Dermis blood vessel endothelial cell (primary cell): ENCODE data around the gene TSPAN12. TPM values are rescaled to one million over a fixed set of nuclear protein-coding genes. Genes with fewer than 3 reads are reported as not detected.
"Not testable (repeated sequence)": the region's sequence is repeated elsewhere in the genome, so short reads cannot be mapped to it uniquely, and the experiment has no call there.

ENCODE experiments used
- DNase-seq: peaks from one replicate; pipeline ENCODE4 v3.0.0; 2010
- total RNA-seq: library from RNA; depleted of rRNA; stranded (reverse); fragments of >200 nt; gene quantifications from 2 replicates; pipeline ENCODE4 v1.2.3, GENCODE V29; 2014

Gene TSPAN12, protein sequence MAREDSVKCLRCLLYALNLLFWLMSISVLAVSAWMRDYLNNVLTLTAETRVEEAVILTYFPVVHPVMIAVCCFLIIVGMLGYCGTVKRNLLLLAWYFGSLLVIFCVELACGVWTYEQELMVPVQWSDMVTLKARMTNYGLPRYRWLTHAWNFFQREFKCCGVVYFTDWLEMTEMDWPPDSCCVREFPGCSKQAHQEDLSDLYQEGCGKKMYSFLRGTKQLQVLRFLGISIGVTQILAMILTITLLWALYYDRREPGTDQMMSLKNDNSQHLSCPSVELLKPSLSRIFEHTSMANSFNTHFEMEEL
- 74.5 and 83.4 TPM in 2 replicates for total RNA-seq

DNA sequence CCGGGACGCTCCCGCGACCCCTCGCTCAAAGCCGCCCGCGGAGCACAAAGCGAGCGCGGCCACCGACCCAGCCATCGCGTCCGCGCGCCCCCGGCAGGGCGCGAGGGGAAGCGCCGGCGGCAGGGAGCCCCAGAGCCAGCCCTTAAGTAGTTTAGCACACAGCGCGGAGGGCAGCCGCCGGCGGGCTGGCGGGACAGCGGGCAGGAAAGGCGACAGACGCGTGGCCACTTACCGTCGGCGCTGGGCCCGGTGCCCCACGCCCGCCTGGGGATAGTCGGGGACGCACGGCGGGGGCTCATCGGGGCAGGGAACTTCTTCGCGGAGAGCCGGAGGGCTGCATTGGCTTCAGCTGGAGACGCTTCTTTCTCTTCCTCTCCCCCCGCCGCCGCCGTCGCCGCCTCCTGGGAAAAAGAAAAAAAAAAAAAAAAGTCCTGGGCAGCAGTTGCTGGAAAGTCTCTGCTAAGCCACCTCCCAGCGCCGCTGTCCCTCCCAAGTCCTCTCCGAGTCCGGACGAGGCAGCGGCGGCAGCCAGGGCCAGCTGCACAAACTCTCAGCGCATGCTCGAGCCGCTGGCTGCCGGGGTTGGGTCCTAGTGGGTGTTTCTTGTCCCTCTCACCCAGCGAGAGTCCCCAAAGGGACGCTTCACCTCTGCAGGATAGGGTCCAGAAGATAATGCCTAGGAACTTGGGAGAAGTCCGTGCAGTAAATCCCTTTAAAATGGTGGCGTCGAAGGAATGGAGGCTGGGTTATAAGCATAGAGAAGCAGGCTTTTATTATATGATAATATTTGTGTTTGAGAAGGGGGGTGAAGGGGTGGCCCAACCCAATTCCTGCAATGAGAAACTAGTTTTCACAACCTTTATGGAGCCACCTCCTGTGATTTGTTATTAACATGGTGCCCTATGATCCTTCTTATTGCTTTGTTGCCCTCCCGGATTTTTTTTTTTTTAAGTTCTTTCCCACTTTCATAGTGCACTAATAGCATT, at the start of gene TSPAN12:
Gene TSPAN12 (minus strand): TSS at position 557 of the 986 bp plus-strand sequence. CDS start 1,381 bp downstream, outside the sequence.
- peak; percentile 86 for DNase-seq

DNA sequence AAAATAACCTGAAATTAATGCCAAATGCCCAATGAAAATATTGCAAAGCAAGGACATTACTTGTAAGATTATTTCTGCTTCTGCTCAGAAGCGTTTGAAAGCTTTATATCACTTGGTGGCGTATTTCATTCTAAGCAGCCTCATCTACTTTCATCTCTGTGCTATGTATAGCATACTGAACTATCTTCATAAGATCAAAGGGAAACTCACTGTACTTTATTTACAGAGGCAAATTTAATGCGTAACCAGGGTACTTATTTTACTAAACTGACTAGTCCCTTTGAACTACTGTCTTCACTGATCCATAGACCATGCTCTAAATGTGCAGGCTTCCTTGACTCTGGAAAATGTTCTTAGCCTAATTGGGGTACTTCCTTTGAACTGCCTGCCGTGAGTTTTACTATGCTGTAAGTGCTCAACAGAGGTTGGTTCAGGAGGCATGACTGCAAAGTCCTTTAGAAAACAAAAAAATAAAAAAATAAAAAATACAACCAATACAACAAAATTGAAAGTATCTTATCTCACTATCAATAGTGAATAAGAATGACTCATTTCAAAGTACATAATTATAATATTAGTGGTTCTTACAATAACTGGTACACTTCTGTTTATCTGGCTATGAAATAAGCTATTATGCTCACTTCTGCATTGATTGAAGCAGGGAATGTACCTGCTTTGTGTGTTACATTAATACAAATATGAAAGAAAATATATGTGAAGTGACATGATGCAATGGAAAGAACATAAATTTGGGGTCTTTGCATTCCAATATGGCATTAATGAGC, 41.0 kb upstream of the TSPAN12 start:
- no peak for DNase-seq

DNA sequence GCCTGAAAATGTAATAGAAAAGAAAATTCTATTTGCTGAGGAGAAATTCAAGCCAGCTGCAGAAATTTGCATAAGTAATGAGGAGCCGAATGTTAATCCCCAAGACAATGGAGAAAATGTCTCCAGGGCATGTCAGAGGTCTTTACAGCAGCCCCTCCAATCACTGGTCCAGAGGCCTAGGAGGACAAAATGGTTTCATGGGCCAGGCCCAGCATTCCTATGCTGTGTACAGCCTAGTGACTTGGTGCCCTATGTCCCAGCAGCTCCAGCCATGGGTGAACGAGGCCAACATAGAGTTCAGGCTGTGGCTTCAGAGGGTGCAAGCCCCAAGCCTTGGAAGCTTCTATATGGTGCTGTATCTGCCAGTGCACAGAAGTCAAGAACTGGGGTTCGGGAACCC, 37.3 kb upstream of the TSPAN12 start:
- not testable (repeated sequence) for DNase-seq

DNA sequence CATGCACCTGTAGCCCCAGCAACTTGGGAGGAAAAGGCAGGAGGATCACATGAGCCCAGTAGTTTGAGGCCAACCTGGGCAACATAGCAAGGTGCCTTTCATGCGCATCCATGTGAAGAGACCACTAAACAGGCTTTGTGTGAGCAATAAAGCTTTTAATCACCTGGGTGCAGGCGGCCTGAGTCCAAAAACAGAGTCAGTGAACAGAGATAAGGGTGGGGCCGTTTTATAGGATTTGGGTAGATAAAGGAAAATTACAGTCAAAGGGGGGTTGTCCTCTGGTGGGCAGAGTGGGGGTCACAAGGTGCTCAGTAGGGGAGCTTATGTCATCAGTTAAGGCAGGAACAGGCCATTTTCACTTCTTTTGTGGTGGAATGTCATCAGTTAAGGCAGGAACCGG, 27.7 kb upstream of the TSPAN12 start:
- not testable (repeated sequence) for DNase-seq

DNA sequence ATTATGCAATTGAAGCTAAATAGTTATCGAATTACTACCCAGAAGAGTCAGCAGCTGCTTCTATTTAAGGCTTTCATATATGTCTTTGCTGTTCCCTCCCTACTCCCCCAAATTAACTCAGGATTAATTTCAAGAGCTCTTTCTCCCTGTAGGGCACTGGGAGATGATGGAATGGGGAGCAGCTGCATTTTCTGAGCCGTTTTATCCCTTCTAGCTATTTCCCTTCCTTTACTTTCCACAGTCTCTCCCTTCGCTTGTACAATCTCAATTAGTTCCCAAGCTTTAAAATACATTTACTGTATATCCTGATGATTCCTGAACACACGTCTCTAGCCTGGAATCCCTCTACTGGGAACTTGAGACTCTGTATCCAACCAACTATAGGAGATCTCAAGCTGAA, 19.8 kb upstream of the TSPAN12 start:
- no peak for DNase-seq

DNA sequence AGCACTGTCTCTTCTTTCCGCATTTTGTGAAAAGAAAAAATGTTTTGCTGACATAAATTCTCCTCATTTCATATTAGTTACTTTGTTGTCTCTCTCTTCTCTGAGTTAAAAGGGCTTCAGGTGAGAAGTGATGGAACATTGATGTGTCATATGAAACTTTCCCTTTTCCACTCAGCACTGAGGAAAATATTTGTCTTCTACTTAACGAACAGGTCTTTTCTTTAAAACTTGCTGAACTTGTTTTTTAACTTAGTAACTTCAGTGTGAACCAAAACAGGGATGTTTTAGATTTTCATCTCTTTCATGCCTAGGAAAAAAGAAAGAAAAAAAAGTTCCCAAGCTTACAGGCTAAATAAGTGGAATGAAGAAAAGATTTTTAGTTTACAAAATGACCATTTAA, 19.0 kb upstream of the TSPAN12 start:
- no peak for DNase-seq

DNA sequence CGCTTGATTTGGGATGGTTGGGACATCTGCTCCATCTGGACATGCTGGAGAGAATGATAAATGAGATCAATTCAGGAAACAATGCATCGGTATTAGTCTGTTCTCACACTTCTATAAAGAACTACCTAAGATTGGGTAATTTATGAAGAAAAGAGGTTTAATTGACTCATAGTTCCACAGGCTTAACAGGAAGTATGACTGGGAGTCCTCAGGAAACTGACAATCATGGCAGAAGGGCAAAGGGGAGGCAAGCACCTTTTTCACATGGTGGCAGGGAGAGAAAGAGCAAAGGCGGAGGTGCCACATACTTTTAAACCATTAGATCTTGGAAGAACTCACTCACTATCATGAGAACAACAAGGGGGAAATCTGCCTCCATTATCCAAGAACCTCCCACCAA, 16.8 kb upstream of the TSPAN12 start:
- DNase-seq, result peak; percentile 38

DNA sequence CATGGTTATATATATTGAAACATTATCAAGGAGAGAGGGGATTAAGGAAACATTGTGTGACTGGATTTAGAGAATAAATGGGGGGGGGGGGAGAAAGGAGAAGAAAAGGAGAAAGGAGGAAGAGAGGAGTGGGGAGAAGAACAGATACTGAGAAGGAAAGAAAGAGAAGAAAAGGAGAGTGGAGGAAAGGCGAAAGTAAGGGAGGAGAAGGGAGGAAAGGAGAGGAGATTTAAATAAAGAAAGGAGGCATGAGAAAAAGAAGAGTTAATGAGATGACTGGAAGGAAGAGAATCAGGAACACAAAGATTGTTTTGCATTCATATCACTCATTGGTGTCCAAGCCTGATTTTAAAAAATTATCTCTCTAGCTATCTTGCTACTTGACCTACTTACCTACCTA, 16.1 kb upstream of the TSPAN12 start:
- DNase-seq, result no peak

DNA sequence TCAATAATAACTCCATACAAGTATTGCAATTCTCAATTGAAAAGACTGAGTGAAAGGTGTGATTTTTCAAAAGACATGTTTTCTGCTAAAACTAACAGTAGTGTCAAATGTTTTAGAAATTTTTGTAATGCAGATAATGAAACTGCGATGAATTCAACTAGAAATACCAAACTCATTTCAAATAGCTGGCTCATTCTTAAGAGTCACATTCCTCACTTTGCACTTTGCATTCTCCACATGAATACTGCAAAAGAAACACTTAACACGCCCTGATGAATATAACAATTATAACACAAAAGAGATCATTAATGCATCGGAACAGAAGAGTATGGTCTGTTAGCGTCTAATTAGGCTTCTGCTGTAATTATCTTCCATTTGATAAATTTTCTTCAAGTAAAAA, 15.5 kb upstream of the TSPAN12 start:
- DNase-seq, result no peak

DNA sequence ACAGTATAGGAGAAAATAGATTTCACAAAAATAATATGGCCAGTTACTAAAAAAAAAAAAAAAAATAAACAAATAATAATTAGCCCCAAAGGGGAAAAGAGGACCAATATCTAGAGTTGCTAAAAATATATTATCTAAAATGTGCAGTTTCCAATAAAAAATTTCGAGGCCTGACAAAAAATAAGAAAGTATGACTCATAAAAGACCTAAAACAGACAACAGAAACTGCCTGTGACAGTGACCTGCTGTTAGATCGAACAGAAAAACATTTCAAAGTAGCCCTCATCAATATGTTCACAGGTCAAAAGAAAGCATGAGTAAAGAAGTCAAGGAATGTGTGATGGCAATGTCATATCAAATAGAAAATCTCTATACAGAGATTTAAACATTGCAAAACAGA, 11.8 kb upstream of the TSPAN12 start:
- DNase-seq, result no peak

DNA sequence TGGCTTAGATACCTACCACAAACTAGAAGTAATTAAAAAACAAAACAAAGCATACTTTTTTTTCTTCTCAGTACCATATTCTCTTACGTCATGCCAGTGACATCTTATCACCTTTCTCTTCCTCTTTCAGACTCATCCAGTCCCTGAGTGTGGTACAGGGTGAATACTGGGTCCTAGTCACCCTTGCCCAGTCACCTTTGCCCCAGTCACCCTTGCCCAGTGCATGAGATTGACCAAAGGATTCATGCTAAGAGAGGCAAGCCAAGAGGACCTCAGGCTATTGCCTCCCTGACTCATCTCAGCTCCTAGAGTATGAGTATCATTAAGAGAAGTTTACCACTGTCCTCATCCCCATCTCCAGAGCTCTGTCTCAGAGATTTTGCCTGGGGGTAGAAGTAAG, 10.0 kb upstream of the TSPAN12 start:
- no peak for DNase-seq

DNA sequence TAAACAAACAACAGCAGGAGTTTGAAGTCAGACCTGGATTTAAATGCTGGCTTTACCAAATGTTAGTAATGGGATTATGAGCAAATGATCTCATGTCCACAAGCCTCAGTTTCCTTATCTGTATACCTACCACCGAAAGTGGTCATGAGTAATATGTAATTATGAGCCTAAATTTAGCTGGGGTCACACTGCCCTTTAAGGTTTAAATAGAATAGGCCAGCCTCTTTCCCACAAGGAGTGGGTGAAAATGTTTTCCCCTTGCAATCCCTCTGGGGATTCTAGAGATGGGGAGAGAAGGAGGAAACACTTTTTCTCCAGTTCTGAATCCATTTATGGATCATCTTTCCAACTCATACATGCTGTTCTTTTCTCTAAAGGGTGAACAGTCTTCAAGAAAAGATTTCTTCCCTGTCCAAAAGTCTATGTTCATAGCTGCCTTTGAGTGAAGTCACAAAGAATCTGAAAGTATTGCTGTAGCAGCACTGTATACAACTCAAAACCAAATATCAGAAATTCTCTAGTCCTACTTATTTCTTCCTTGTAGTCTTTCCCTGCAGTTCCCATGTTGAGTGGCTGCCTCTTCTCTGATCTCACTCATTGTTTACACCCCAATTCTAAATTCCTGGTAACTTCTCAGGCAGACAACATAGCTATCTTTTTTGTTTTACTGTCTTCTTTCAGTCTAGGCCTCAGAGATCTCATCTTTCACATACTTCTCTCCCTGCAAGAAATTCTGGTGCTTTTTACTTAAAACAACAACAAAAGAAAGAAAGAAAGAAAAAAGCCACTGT, 7.4 kb upstream of the TSPAN12 start:
- DNase-seq, result no peak

DNA sequence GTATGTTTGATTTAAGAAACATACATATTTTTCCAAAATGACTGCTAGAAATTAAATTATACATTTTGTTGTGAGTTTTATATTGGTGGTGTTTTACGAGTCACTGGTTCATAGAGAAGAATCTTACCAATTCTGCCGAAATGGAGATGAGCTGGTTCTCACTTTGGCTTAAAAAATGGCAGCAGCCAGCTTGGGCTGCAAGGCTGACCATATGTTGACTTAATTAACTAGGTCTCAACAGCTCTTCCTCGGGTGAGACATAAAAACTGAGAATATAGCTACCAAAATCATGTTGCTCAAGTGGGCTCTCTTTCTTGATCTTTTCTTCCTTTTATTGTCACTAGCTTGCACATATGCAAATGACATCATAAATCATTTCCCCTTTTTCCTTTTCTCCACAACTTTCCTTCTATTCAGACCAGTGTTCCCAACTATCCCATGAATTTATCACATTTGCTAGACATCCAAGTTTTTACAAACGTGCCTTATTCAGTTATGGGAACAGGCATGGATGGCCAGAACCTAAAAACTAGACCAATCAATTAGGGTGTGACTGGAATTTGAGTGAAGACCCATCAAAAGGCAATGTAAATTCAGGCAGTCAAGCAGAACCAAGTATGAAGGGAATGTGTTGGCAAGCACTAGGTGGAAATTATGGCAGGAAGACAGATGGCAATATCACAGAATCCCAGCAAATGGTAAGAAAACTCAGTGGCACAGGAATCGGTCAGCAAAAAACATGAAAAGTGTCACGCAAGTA, 6.4 kb upstream of the TSPAN12 start:
- DNase-seq, result no peak

DNA sequence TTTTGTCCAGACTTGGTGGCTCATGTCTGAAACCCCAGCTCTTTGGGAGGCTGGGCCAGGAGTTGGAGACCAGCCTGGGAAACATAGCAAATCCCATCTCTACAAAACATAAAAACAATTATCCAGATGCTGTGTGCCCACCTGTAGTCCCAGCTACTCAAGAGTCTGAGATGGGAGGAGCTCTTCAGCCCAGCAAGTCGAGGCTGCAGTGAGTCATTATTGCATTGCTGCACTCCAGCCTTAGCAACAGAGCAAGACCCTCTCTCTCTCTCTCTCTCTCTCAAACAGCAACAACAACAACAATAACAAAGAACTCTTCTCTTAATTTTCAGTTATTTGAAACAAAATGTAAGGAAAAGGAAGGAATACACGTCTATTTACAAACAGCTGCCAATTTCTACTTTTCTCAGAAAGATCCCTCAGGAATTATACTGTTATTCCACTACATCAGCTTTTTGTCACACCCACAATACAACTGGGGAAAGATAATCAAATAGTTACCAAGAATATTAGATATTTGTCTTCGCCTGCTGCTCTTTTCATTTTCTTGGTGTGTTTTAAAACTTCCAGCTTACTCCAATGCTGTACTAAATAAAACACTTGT, 5.1 kb upstream of the TSPAN12 start:
- no peak for DNase-seq

DNA sequence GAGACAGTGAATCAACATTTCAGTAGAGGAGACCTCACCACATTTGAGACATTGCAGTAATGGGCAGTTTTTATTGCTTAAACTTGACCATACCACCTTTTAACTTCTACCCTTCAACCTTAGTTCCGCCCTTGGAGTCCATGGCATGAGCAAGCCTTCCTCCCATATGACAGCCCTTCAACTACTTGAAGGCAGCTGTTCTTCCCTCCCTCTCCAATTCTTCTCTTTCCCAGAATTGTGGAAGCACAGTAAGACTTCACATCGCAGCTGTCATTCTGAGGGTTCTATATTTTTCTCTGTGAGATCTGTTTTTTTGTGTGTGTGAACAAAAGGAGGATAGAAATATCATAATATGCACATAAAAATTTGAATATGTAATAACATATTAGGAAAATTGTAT, 2.2 kb upstream of the TSPAN12 start:
- no peak for DNase-seq

DNA sequence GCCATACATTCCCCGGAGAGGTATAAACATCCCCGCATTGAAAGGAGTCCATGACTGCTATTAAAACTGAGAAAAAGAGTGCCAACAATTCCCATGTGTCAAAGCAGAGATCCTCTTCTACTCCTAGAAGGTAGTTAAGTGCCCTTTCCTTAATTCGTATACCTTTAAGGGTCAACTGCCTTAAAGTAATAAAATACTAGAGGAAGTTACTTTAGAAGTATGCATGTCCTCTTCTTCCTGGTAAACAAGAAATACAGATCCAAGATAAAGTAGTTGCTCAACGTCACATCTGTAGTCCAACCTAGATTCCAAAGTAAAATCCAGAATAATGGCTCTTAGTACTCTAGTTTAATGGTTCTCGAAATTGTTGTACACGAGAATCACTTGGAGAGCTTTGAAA, 1.5 kb upstream of the TSPAN12 start:
- DNase-seq, result no peak

DNA sequence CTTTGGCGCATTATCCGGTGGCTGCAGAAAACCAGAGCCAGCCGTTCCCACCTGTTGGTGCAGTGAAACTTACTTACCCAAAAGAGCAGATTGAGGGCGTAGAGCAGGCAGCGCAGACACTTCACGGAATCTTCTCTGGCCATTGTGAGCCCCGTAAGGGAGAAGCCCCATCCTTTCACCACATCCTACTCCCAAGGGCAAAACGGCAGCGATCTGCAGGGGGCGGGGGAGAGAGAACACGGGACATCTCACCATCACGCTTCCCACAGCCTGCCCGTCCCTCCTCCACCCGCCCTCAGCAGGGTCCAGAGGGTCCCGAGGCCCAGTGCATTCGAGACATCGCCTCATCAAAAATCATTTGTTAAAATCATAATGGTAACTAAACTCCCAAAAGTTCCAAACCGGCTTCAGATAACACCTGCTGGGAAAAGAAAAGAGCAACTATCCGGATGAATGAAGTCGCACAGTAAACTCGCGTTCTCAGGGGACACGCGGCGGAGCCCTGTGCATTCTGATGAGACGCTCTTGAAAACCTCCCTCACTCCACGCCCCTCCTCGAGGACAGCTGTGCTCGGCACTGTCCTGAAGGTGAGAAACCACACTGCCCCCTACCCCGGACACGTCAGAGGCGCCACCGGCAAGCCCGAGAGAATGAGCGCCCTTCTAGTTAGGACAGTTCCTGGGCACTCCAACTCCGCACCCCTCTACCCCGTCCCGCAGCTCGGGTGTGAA, 1.2 kb downstream of the TSPAN12 start:
- peak; percentile 46 for DNase-seq

DNA sequence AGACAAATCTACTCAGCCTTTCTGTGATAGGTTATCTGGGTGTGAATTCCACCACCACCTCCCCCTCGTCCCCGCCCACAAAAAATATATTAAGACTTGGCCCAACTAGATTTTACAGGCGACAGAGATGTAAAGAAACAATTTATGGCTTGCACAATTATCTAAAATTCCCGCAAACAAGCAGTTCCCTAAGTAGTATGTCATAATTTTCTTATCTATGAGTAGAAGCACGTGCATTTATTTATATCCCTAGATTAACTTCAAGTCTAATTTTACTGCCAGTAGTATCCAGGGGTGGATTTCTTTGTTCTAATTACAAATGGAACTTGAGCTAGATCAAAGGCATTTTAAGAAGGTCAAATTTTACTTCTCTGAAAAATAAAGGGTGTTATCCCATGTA, 1.7 kb downstream of the TSPAN12 start:
- DNase-seq, result no peak

DNA sequence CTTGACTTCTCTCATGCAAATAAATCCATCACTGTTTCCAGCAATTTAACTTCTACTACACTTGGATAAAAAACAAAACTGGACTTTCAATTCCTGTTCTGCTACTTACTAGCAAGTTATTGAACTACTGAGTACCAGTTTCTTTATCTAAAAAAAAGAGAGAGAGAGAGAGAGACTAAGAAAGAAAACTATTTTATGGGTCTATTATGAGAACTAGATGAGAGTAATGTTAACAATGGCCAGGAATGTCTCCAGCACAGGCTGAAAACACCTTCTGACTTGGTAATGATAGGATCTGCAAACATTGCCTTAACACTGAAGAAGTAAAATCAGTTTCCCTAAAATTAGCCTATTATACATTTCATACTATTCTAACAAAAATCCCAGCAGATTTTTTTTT, 5.2 kb downstream of the TSPAN12 start:
- no peak for DNase-seq

DNA sequence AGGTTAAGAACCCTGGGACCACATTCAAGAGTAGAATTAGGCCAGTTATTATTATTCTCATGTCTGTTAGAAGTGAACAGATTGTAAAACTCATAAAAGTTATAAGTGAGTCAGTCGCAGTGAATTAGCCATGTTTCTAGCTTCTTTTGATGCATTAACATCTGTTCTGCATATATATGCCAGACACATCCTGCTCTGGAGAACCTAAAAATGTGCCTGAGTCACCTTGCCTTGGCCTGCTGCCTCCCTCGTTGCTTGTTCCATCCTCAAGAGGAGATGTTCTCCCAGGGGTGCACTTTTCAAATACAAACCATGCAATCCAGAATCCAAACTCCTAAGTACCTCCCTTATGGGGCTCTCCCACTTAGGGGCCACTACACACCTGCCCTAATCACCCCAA, 14.8 kb downstream of the TSPAN12 start:
- DNase-seq, result no peak
